Neural cell (in vitro differentiated cells): ENCODE measurements around the gene FRMD1. TPM values are rescaled to one million over a fixed set of nuclear protein-coding genes. Genes with fewer than 3 reads are reported as not detected.

ENCODE experiments used
- H2AFZ ChIP-seq: fragments of 200-600, 300-800 bp; sonication (generic), shearing (Covaris generic); 2 replicates; pipeline ENCODE4 v1.6.0; 2014; ENCODE audit warnings: low read depth, mild to moderate bottlenecking, antibody characterized with exemption, low read length, moderate library complexity
- H3F3A ChIP-seq: fragments of 200-600 bp; shearing (Covaris generic); 2 replicates; pipeline ENCODE4 v1.6.1; 2016; ENCODE audit warnings: mild to moderate bottlenecking, moderate library complexity, mixed read lengths, antibody characterized with exemption, low read length; ENCODE audit not compliant: insufficient read depth, poor library complexity, severe bottlenecking
- H3K27ac ChIP-seq: fragments of 200-600, 300-800 bp; sonication (generic), shearing (Covaris generic); 2 replicates; pipeline ENCODE4 v1.5.1; 2014; ENCODE audit warnings: mild to moderate bottlenecking, low read length, moderate library complexity
- H3K27me3 ChIP-seq: fragments of 300-800, 200-600 bp; sonication (generic), shearing (Covaris generic); 2 replicates; pipeline ENCODE4 v1.6.0; 2014; ENCODE audit warnings: mild to moderate bottlenecking, low read depth, low read length, moderate library complexity; ENCODE audit not compliant: insufficient read depth
- H3K36me3 ChIP-seq: fragments of 300-800, 200-600 bp; sonication (generic), shearing (Covaris generic); 2 replicates; pipeline ENCODE4 v1.5.1; 2014; ENCODE audit warnings: mild to moderate bottlenecking, antibody characterized with exemption, low read length, moderate library complexity; ENCODE audit not compliant: insufficient read depth
- H3K4me2 ChIP-seq: fragments of 300-800, 200-600 bp; sonication (generic), shearing (Covaris generic); 2 replicates; pipeline ENCODE4 v1.6.0; 2014; ENCODE audit warnings: mild to moderate bottlenecking, low read length
- H3K4me3 ChIP-seq: fragments of 300-800, 200-600 bp; sonication (generic), shearing (Covaris generic); 2 replicates; pipeline ENCODE4 v1.5.1; 2014; ENCODE audit warnings: mild to moderate bottlenecking, low read length, moderate library complexity
- H3K79me2 ChIP-seq: fragments of 200-600 bp; shearing (Covaris generic); replicated peaks from 2 replicates; pipeline ENCODE4 v1.6.0; 2014; ENCODE audit warnings: mild to moderate bottlenecking, low read length, moderate library complexity; ENCODE audit not compliant: insufficient read depth
- H3K9ac ChIP-seq: fragments of 300-800, 200-600 bp; sonication (generic), shearing (Covaris generic); 2 replicates; pipeline ENCODE4 v1.6.1; 2016; ENCODE audit warnings: mild to moderate bottlenecking, low read length, mixed read lengths
- H3K9me2 ChIP-seq: fragments of 200-600 bp; shearing (Covaris generic); 2 replicates; pipeline ENCODE4 v1.6.1; 2016; ENCODE audit warnings: mild to moderate bottlenecking, low read length, mixed read lengths; ENCODE audit not compliant: insufficient read depth
- H3K9me3 ChIP-seq: fragments of 200-600, 300-800 bp; sonication (generic), shearing (Covaris generic); 2 replicates; pipeline ENCODE4 v1.6.1; 2016; ENCODE audit warnings: mild to moderate bottlenecking, mixed run types, low read length, moderate library complexity, mixed read lengths
- H4K20me1 ChIP-seq: fragments of 200-600 bp; shearing (Covaris generic); 2 replicates; pipeline ENCODE4 v1.6.1; 2016; ENCODE audit warnings: mild to moderate bottlenecking, mixed run types; ENCODE audit not compliant: insufficient read depth
- EP300 ChIP-seq: fragments of 450-650 bp; conservative IDR thresholded peaks from 2 replicates; pipeline ENCODE4 v1.6.1; 2014; ENCODE audit warnings: antibody characterized with exemption, mild to moderate bottlenecking, moderate library complexity; ENCODE audit not compliant: poor library complexity, severe bottlenecking
- EZH2 ChIP-seq: fragments of 200-600, 300-800 bp; shearing (Covaris generic), sonication (generic); IDR thresholded peaks from 2 replicates; pipeline ENCODE4 v1.6.1; 2014; ENCODE audit warnings: antibody characterized with exemption, low read length, borderline replicate concordance, mild to moderate bottlenecking; ENCODE audit not compliant: insufficient read depth, poor library complexity, severe bottlenecking
- MXI1 ChIP-seq: fragments of 450-650 bp; conservative IDR thresholded peaks from 2 replicates; pipeline ENCODE4 v1.6.1; 2014; ENCODE audit warnings: antibody characterized with exemption, mild to moderate bottlenecking; ENCODE audit not compliant: poor library complexity, severe bottlenecking
- POLR2AphosphoS5 ChIP-seq: IDR thresholded peaks from 2 replicates; pipeline ENCODE4 v1.6.1; 2012
- RAD21 ChIP-seq: fragments of 450-650 bp; conservative IDR thresholded peaks from 2 replicates; pipeline ENCODE4 v1.6.1; 2014; ENCODE audit warnings: antibody characterized with exemption, mild to moderate bottlenecking, moderate library complexity
- SMC3 ChIP-seq: fragments of 450-650 bp; conservative IDR thresholded peaks from 2 replicates; pipeline ENCODE4 v1.6.1; 2014; ENCODE audit warnings: antibody characterized with exemption, mild to moderate bottlenecking, moderate library complexity; ENCODE audit not compliant: poor library complexity
- TAF1 ChIP-seq: IDR thresholded peaks from 2 replicates; pipeline ENCODE4 v1.6.1; 2012; ENCODE audit warnings: low read depth
- polyA plus RNA-seq: library from polyadenylated mRNA; depleted of rRNA; stranded (reverse); fragments of >200 nt; gene quantifications from 2 replicates; pipeline ENCODE4 v1.2.3, GENCODE V29; 2014
- TF ChIP-seq, protein P1 (sequence below): IDR thresholded peaks from 2 replicates; pipeline ENCODE4 v1.6.1; 2012; ENCODE audit warnings: borderline replicate concordance
- TF ChIP-seq, protein P2 (sequence below): fragments of 450-650 bp; IDR thresholded peaks from 2 replicates; pipeline ENCODE4 v1.5.1; 2014; ENCODE audit warnings: antibody characterized with exemption, mild to moderate bottlenecking, moderate library complexity; ENCODE audit not compliant: poor library complexity, severe bottlenecking

FRMD1 gene
- polyA plus RNA-seq, 1 donor from 2014 or later: not detected

DNA sequence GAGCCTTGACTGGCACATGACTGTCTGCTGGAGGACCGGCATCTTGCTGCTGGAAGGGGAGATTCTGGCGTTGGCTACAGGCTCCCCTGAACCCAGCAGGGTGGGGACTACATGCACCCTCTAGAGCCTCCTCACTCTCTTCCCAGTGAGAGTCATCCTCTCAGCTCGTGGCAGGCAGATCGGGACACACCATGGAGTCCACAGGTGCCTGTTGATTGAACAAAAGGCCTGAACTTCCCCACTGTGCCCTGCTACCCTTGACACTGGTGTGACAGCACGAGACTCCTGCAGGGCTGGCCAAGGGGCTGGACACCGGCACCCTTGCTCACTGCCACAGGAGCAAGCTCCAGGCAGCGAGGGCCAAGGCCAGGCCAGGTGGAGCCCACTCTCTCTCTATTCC, 8.2 kb downstream of the FRMD1 start:
- Histone ChIP-seq H2AFZ (no peak overlapping the region), H4K20me1 (no peaks in the 10 kb centered on the region), H3K27me3 (no peaks in the 10 kb centered on the region), H3K27ac (no peak overlapping the region), H3K9me2 (no peaks in the 10 kb centered on the region), H3K9ac (no peak overlapping the region), H3K4me2 (no peak overlapping the region), H3K36me3 (no peaks in the 10 kb centered on the region), H3K9me3 (no peaks in the 10 kb centered on the region), H3K4me3 (no peak overlapping the region), H3F3A (no peaks in the 10 kb centered on the region), H3K79me2 (no peaks in the 10 kb centered on the region)
- no peak for TF ChIP-seq RAD21
- TF ChIP-seq, protein P1, sequence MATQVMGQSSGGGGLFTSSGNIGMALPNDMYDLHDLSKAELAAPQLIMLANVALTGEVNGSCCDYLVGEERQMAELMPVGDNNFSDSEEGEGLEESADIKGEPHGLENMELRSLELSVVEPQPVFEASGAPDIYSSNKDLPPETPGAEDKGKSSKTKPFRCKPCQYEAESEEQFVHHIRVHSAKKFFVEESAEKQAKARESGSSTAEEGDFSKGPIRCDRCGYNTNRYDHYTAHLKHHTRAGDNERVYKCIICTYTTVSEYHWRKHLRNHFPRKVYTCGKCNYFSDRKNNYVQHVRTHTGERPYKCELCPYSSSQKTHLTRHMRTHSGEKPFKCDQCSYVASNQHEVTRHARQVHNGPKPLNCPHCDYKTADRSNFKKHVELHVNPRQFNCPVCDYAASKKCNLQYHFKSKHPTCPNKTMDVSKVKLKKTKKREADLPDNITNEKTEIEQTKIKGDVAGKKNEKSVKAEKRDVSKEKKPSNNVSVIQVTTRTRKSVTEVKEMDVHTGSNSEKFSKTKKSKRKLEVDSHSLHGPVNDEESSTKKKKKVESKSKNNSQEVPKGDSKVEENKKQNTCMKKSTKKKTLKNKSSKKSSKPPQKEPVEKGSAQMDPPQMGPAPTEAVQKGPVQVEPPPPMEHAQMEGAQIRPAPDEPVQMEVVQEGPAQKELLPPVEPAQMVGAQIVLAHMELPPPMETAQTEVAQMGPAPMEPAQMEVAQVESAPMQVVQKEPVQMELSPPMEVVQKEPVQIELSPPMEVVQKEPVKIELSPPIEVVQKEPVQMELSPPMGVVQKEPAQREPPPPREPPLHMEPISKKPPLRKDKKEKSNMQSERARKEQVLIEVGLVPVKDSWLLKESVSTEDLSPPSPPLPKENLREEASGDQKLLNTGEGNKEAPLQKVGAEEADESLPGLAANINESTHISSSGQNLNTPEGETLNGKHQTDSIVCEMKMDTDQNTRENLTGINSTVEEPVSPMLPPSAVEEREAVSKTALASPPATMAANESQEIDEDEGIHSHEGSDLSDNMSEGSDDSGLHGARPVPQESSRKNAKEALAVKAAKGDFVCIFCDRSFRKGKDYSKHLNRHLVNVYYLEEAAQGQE: no peak
- TF ChIP-seq TAF1: no peak
- no peak for TF ChIP-seq EZH2
- TF ChIP-seq MXI1: no peak
- no peak for TF ChIP-seq POLR2AphosphoS5
- TF ChIP-seq, protein P2, sequence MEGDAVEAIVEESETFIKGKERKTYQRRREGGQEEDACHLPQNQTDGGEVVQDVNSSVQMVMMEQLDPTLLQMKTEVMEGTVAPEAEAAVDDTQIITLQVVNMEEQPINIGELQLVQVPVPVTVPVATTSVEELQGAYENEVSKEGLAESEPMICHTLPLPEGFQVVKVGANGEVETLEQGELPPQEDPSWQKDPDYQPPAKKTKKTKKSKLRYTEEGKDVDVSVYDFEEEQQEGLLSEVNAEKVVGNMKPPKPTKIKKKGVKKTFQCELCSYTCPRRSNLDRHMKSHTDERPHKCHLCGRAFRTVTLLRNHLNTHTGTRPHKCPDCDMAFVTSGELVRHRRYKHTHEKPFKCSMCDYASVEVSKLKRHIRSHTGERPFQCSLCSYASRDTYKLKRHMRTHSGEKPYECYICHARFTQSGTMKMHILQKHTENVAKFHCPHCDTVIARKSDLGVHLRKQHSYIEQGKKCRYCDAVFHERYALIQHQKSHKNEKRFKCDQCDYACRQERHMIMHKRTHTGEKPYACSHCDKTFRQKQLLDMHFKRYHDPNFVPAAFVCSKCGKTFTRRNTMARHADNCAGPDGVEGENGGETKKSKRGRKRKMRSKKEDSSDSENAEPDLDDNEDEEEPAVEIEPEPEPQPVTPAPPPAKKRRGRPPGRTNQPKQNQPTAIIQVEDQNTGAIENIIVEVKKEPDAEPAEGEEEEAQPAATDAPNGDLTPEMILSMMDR: no peak
- no peak for TF ChIP-seq SMC3
- TF ChIP-seq EP300: no peak

DNA sequence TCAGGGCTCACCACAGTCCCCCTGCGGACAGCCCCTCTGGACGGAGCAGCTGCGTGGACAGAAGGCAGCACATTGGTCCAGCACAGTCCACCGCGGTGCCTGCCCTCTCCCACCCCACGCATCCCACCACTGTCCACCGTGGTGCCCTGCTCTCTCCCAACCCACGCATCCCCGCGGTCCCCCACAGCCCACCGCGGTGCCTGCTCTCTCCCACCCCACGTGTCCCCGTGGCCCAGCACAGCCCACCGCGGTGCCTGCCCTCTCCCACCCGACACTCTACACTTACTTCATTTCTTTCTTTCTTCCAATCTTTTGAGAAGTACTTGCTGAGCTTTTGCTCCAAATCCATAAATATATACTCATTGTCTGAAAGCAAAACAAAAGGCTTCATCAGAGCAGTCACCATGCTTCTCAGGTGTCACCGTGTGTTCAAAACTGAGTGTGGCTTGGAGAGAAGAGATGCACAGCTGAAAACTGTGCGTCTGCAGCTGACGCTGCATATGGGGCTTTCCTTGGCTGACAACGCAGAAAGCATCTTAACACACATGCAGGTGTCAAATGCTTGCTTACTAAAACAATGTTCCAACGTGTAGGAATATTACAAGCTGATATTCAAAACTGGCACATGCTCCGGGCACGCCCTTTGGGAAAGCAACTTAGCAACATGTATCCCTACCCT, 11.8 kb downstream of the FRMD1 start:
- Histone ChIP-seq H3K27me3 (no peaks in the 10 kb centered on the region), H4K20me1 (no peaks in the 10 kb centered on the region), H2AFZ (no peak overlapping the region), H3K4me2 (no peak overlapping the region), H3K27ac (no peak overlapping the region), H3K9me3 (no peaks in the 10 kb centered on the region), H3K9ac (no peak overlapping the region), H3K9me2 (no peaks in the 10 kb centered on the region), H3K4me3 (no peak overlapping the region), H3F3A (no peaks in the 10 kb centered on the region), H3K79me2 (no peaks in the 10 kb centered on the region), H3K36me3 (no peaks in the 10 kb centered on the region)
- TF ChIP-seq EP300 (no peak), EZH2 (no peak), POLR2AphosphoS5 (no peak), RAD21 (no peak), TAF1 (no peak), SMC3 (no peak), MXI1 (no peak)
- TF ChIP-seq, protein P2: no peak
